ENCODE measurements around the gene AP1M1. TPM values are rescaled to one million over a fixed set of nuclear protein-coding genes. Genes with fewer than 3 reads are reported as not detected.

Gene AP1M1
- total RNA-seq, 4 donors from 2014 or later, result 62.0 to 140 (median 105) TPM

DNA sequence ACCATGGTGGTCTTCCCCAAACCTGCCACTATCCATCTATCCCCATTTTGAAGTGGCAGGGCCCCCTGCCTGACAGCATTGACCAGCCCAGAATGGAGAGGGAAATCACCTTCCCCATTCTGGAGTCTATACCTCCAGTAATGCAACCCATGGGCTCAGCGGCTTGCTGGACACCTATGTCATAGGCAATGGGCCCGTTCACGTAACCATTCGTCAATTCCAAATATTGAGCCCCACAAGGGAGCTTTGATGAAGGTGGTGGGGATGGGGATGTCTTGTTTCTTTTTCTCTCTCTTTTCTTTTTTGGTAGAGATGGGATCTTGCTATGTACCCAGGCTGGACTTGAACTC, 63.1 kb downstream of the AP1M1 start:
- Histone ChIP-seq H3K9me3 (no peaks in the 10 kb centered on the region), H3K36me3 (no peaks in the 10 kb centered on the region), H3K27me3 (no peaks in the 10 kb centered on the region), H3K4me1 (peaks cover 0 to 13% (median 0%) of the 10 kb centered on the region in 3 donors), H3K27ac (peak overlapping the region in 1 of 4 donors; percentile 82), H3K4me3 (no peak overlapping the region)
- no peak for ATAC-seq
- no peak for TF ChIP-seq POLR2A (IDR thresholded peaks at IDR 0.05)
- TF ChIP-seq, protein P1, sequence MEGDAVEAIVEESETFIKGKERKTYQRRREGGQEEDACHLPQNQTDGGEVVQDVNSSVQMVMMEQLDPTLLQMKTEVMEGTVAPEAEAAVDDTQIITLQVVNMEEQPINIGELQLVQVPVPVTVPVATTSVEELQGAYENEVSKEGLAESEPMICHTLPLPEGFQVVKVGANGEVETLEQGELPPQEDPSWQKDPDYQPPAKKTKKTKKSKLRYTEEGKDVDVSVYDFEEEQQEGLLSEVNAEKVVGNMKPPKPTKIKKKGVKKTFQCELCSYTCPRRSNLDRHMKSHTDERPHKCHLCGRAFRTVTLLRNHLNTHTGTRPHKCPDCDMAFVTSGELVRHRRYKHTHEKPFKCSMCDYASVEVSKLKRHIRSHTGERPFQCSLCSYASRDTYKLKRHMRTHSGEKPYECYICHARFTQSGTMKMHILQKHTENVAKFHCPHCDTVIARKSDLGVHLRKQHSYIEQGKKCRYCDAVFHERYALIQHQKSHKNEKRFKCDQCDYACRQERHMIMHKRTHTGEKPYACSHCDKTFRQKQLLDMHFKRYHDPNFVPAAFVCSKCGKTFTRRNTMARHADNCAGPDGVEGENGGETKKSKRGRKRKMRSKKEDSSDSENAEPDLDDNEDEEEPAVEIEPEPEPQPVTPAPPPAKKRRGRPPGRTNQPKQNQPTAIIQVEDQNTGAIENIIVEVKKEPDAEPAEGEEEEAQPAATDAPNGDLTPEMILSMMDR (IDR thresholded peaks at IDR 0.05), result no peak
- TF ChIP-seq EP300 (IDR thresholded peaks at IDR 0.05), result no peak
- TF ChIP-seq POLR2AphosphoS5 (IDR thresholded peaks at IDR 0.05), result no peak
- 89 to 90% methylated on average over 3 to 4 of the region's 4 CpGs for WGBS, 2 donors (ENCODE audit: low coverage in 1 of 2)

DNA sequence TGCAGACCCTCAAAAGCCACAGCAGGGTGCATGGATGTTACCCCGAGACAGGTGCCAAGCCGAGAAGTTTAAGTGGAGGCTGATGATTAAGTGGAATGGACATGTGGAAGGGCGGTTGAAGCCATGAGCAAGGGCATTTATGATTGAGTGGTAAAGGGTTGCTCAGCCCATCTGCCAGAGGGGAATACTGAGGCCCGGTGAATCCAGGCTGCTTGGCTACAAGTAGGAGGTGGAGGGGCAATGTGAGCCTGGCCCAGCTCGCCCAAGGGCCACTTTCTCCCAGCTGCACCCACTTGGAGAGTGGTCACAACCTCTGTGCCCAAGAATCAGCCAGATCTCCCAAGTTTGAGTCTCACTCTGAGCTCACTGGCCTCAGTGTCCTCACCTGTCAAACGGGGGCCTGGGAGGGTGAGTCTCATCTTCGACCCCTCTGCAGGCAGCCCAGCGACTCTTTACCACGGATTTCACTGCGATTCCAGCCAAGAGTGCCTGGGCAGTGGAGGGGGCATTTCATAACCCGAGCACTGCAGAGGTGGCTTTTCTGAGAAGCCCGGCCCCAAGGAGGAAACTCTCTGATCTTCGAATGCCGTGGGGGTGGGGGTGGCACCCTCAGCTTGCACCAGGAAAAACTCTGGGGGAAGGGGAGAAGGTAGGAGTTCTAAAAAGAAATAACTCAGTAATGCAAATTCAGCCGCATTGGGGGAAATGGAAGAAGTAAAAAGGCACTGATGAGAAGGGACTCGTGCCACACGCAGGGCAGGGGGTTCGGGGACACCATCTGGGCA, 64.1 kb downstream of the AP1M1 start:
- no peak for ATAC-seq

DNA sequence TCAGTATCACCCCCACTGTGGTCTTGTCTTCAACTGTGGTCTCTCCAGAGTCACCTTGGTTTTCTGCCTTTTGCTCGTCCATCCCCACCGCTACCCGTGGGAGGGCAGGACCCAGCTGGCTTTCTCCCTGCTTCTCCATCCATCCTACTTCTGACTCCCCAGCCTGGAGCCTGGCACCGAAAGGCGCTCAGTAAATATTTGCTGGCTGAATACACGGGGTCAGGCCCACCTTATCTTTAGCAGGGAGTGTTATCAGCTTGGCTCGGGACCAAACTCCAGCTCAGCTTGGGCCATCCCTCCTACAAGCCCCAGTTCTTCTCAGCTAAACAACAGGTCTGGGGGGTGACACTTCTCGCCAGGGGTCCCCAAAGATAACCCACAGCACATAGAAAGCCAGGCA, 64.9 kb downstream of the AP1M1 start:
- no peaks in the 10 kb centered on the region for H3K36me3 ChIP-seq
- H3K9me3 ChIP-seq, result no peaks in the 10 kb centered on the region
- WGBS, 2 donors (ENCODE audit: low coverage in 1 of 2), result 30% methylated on average over 6 of the region's 8 CpGs; no CpG with 5 or more reads in 1 of the 2 donors
- no peak overlapping the region for H3K27ac ChIP-seq
- ATAC-seq, result no peak
- H3K4me3 ChIP-seq, result no peak overlapping the region
- H3K4me1 ChIP-seq, result peaks cover 0 to 13% (median 0%) of the 10 kb centered on the region in 3 donors
- no peak for TF ChIP-seq POLR2AphosphoS5 (IDR thresholded peaks at IDR 0.05)
- TF ChIP-seq, protein P1 (IDR thresholded peaks at IDR 0.05), result no peak
- no peak for TF ChIP-seq POLR2A (IDR thresholded peaks at IDR 0.05)
- no peak for TF ChIP-seq EP300 (IDR thresholded peaks at IDR 0.05)
- H3K27me3 ChIP-seq, result no peaks in the 10 kb centered on the region

More for the DNA sequence above, 64.1 kb downstream of the AP1M1 start:
- no peaks in the 10 kb centered on the region for H3K27me3 ChIP-seq
- no peaks in the 10 kb centered on the region for H3K9me3 ChIP-seq
- H3K36me3 ChIP-seq, result no peaks in the 10 kb centered on the region
- H3K4me1 ChIP-seq, result peaks cover 0 to 13% (median 0%) of the 10 kb centered on the region in 3 donors
- no peak overlapping the region for H3K27ac ChIP-seq
- TF ChIP-seq, protein P1 (IDR thresholded peaks at IDR 0.05), result no peak
- TF ChIP-seq POLR2AphosphoS5 (IDR thresholded peaks at IDR 0.05), result no peak
- no peak for TF ChIP-seq EP300 (IDR thresholded peaks at IDR 0.05)
- TF ChIP-seq POLR2A (IDR thresholded peaks at IDR 0.05), result no peak
- 68 to 95% methylated on average over 7 to 12 of the region's 18 CpGs for WGBS, 2 donors (ENCODE audit: low coverage in 1 of 2)
- H3K4me3 ChIP-seq, result no peak overlapping the region

DNA sequence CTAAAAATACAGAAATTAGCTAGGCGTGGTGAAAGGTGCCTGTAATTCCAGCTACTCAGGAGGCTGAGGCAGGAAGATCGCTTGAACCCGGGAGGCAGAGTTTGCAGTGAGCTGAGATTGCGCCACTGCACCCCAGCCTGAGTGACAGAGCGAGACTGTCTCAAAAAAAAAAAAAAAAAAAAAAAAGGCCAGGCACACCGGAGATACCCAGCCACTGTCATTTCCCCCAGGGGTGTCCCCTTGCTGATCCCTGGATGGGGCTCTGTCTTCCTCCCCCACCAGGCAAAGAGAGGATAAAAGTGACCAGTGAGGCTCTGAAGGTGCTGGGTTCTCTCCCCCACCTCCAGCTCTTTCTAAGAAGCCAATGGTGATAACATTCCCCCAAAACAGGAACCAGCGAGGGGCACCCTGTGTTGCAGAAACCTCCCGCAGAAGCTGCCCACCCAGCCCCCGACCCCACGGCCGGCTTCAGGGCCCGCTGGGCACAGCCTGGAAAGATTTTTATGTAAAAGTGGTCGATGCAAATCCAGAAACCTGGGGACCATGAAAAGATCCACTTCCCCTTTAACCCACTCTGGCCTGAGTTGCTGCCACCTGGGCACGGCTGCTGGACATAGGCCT, 65.5 kb downstream of the AP1M1 start:
- WGBS, 2 donors (ENCODE audit: low coverage in 1 of 2), result 57 to 63% methylated on average over 5 to 7 of the region's 14 CpGs
- peaks cover 0 to 13% (median 0%) of the 10 kb centered on the region in 3 donors for H3K4me1 ChIP-seq
- no peak overlapping the region for H3K27ac ChIP-seq
- no peaks in the 10 kb centered on the region for H3K9me3 ChIP-seq
- TF ChIP-seq, protein P1 (IDR thresholded peaks at IDR 0.05), result no peak
- no peaks in the 10 kb centered on the region for H3K27me3 ChIP-seq
- no peak for ATAC-seq
- no peak overlapping the region for H3K4me3 ChIP-seq
- H3K36me3 ChIP-seq, result no peaks in the 10 kb centered on the region

DNA sequence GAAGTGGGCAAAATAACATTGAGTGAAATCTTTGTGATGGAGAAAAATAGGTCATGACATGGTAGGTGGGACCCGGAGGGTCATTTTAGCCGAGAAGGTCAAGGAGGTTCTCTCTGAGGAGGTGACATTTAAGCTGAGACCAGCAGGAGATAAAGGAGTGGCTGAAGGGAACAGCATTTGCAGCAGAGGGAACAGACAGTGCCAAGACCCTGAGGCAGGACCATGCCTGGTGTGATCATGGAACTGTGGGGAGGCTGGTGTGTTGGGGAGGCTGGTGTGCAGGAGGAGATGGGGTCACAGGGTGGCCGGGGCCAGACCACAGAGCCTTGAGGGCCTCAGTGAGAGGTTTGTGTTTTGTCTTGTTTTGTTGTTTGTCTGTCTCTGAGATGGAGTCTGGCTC, 67.5 kb downstream of the AP1M1 start:
- H3K9me3 ChIP-seq, result no peaks in the 10 kb centered on the region
- no peak for ATAC-seq

More for the DNA sequence above, 67.5 kb downstream of the AP1M1 start:
- Histone ChIP-seq H3K4me1 (no peaks in the 10 kb centered on the region), H3K4me3 (no peak overlapping the region), H3K27ac (no peak overlapping the region), H3K36me3 (no peaks in the 10 kb centered on the region), H3K27me3 (no peaks in the 10 kb centered on the region)
- 67% methylated on average over 3 of the region's 3 CpGs; no CpG with 5 or more reads in 1 of the 2 donors for WGBS, 2 donors (ENCODE audit: low coverage in 1 of 2)
- no peak for TF ChIP-seq POLR2A (IDR thresholded peaks at IDR 0.05)
- no peak for TF ChIP-seq EP300 (IDR thresholded peaks at IDR 0.05)
- no peak for TF ChIP-seq POLR2AphosphoS5 (IDR thresholded peaks at IDR 0.05)
- TF ChIP-seq, protein P1 (IDR thresholded peaks at IDR 0.05), result no peak
